Measurements from ENCODE around the gene MCRIP1.
A peak's percentile ranks its signal among the peaks of the same experiment; 100 is the strongest.
"Not testable (repeated sequence)": the region's sequence is repeated elsewhere in the genome, so short reads cannot be mapped to it uniquely, and the experiment has no call there.

Gene MCRIP1

GRCh38 chr17:81840826-81841778 is 8.0 kb upstream of the MCRIP1 start:
- DNase-seq: no peak

DNA sequence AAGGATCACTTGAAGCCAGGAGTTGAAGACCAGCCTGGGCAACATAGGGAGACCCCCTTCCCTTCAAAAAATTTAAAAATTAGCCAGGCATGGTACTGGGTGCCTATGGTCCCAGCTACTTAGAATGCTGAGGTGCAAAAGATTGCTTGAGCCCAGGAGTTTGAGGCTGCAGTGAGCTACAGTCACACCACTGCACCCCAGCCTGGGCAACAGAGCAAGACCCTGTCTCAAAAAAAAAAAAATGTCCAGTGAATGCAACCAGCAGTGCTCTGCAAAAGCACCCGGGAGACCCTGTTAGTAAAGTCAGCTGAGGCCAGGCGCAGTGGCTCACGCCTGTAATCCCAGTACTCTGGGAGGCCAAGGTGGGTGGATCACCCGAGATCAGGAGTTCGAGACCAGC is 7.0 kb upstream of the MCRIP1 start:
- DNase-seq: not testable (repeated sequence)

DNA sequence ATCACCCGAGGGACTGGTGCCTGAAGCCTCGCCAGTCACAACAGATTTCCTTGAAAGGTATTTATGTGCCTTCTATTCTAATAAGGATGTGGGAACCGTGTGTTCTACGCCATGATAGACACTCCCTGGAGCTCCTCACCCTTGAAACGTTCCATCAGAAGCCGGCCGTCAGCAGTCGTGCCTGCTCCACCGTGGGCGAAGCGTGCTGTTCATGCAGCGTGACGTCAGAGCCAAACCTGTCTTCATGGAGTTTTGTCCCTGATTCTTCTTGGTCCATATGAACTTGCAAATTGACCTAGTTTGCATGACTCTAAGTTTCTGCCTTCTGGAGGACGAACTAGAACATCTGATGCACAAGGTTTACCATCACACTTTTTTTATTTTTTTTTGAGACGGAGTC is 6.2 kb upstream of the MCRIP1 start:
- DNase-seq: no peak

- no peak for DNase-seq
Measured at GRCh38 chr17:81838753-81839255, 5.7 kb upstream of the MCRIP1 start.

- no peak for DNase-seq
Measured at GRCh38 chr17:81837641-81838040, 4.5 kb upstream of the MCRIP1 start.

GRCh38 chr17:81834831-81835267 is 1.8 kb upstream of the MCRIP1 start, which contains the start of gene PPP1R27:
TSS of gene PPP1R27 (minus strand) at chr17:81835050. CDS start at chr17:81834953, 97 bp downstream.
- no peak for DNase-seq

GRCh38 chr17:81833921-81834830 is 1.1 kb upstream of the MCRIP1 start:
- no peak for DNase-seq

GRCh38 chr17:81832608-81833159 is 407 bp downstream of the MCRIP1 start:
- no peak for DNase-seq

- DNase-seq: peak; percentile 56
Measured at GRCh38 chr17:81831957-81832607, 1.0 kb downstream of the MCRIP1 start.

DNA sequence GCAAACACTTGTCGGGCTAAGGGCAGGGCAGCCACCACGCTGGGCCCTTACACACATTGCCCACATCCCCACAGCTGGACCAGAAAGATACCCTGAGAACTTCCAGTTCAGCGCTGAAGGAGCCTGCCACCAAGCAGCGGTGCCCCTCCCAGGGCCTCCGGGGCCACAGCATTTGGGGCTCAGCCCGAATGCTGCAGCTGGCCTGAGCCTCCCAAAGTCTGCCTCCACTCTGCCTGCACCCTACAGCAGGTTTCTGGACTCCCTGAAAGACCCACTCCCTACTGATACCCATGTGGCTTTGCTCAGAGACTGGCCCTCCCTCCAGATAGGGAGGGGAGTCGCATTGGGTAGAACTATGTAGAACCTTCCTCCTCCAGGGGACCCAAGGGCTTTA is 1.5 kb downstream of the MCRIP1 start:
- no peak for DNase-seq

DNA sequence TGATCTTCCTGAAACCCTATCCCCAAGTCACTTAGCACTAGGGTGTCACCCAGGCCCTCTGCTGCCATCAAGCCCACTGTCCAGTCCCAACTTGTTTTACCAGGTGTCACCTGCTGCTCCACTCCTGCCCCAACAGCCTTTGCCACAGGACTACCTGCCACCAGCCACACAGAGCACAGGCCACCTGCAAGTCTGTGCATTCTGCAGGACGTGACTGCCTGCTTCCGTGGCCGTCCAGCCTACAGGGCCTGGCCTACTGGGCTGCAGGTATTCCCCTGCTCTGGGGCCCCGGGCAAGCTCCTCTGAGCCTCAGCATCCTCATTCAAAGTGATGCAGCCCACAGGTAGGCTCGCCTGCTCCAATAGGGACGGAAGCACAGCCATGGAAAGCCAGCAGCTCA is 3.2 kb downstream of the MCRIP1 start:
- no peak for DNase-seq

DNA sequence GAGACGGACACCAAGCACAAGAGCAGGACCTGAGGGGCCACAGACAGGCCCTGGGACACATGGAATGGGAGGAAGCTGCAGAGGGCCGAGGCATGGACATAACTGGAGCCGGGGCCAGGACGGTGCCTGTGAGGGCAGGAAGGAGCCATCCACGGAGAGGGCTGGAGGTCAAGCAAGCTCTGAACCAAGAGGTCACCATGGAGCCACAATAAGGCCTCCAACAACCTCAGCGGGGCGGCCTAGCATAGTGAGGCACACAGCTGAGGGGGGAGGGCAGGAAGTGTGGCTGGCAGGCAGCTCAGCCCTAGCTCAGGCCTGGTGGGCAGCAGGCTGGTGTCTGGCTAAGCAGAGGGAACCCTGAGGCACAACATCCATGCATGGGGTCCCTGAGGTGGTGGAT is 4.4 kb downstream of the MCRIP1 start:
- DNase-seq: no peak

DNA sequence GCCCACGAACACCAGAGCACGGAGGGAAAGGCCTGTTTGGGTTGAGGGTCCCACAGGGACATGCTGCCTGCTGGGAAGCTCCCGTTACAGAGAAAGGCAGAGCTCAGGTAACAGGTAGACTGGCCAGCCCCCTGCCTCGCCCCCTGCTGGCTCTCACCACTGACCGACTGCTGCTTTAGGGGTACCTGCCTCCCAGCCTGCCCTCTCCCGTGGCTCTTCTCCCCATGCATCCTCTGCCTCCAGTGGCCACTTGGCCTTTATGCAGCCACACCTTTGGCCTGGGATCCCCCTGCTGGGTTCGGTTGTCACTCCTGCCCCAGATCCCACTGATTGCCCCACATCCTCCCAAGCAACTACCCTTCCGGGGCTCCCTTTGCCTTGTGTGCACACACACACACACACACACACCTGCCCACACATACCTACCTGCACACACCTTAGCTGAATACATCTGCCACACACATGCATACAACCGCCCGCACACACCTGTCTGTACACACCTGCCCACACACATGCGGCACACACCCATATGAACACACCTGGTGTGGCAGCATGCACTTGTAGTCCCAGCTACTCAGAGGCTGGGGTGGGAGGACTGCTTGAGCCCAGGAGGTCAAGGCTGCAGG is 7.1 kb downstream of the MCRIP1 start:
- no peak for DNase-seq

DNA sequence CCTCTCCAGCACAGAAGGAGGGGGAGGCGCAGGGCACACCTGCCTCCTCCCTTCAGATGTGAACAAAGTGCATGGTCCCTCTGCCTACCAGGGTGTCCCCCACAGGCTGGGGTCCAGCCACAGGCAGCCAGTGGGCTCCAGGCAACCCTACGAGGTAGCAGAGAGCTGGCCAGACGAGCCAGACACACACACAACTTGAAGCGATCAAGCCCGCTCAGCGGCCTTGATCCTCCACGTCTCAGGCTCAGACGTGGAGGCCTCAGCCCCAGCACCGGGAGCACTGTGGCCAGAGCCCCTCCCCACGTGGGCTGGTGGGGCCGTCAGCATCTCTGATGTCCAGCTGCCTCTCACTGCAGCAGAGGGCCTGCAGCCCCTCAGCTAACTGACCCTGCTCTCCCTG is 8.5 kb downstream of the MCRIP1 start:
- no peak for DNase-seq

- DNase-seq: no peak
Measured at GRCh38 chr17:81823820-81824550, 9.1 kb downstream of the MCRIP1 start.

GRCh38 chr17:81822996-81823819 is 9.9 kb downstream of the MCRIP1 start:
- DNase-seq: no peak

DNA sequence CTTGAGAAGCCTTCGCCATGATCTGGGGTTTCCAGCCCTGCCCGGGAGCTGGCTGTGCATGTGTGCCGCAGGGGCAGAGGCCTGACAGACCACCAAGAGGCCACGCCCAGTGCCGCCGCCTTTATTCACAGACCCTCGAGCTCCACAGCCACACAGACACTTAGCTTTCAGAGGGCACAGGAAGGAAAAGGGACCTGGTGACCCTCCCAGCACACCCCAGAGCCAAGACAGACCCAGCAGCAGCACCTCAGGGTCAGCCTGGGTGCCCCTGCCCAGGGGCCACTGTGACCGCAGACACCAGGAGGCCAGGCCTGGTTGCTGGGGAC is 10.8 kb downstream of the MCRIP1 start:
- no peak for DNase-seq

- DNase-seq: peak; percentile 53
Measured at GRCh38 chr17:81821603-81822311, 11.3 kb downstream of the MCRIP1 start.

GRCh38 chr17:81821147-81821546 is 11.9 kb downstream of the MCRIP1 start:
- no peak for DNase-seq

GRCh38 chr17:81819708-81820107 is 13.4 kb downstream of the MCRIP1 start:
- DNase-seq: no peak

All from RPMI8226 (cell line).